Measurements from ENCODE around the gene MEX3C.

- TF ChIP-seq EZH2 (IDR thresholded peaks at IDR 0.05; ENCODE audit: borderline replicate concordance, insufficient read depth, low read depth, low read length, poor library complexity, severe bottlenecking) (no peak), CTCF (IDR thresholded peaks at IDR 0.05) (no peak)
Measured at GRCh38 chr18:51184091-51184457, 13.4 kb downstream of the MEX3C start.
